Fibroblast of lung (primary cell): ENCODE data around the gene ITGB3.

Source experiments
- CTCF ChIP-seq, 2 donors: IDR thresholded peaks in 1 of 2; conservative IDR thresholded peaks in 1 of 2; 1 replicate in 1 of 2; 2 replicates in 1 of 2; pipeline ENCODE4 v1.5.1; 2011 to 2012; ENCODE audit warnings: low read length in 2 of 2, control low read depth in 1 of 2, inconsistent platforms in 1 of 2, low read depth in 1 of 2, mild to moderate bottlenecking in 1 of 2
- EZH2 ChIP-seq: IDR thresholded peaks from 2 replicates; pipeline ENCODE4 v1.5.1; 2012; ENCODE audit warnings: low read length, control low read depth, mild to moderate bottlenecking; ENCODE audit errors: missing control alignments

GRCh38 chr17:47264166-47264565 lies 10.5 kb downstream of the ITGB3 start:
- no peak for TF ChIP-seq CTCF (conservative IDR thresholded peaks at IDR 0.05 in 1 of 2, IDR thresholded peaks at IDR 0.05 in 1 of 2; ENCODE audit: low read depth in 1 of 2, low read length in 2 of 2)
- no peak for TF ChIP-seq EZH2
